Fibroblast of lung (primary cell): Measurements from ENCODE around the gene ELOVL4. TPM values are rescaled to one million over a fixed set of nuclear protein-coding genes. Genes with fewer than 3 reads are reported as not detected.

Source experiments
- DNase-seq, 2 donors: peaks; one replicate each; pipeline versions ENCODE4 v3.0.0 to v3.0.0-alpha.2; 2010; ENCODE audit warnings: low read depth in 2 of 2
- H2AFZ ChIP-seq: 2 replicates; pipeline ENCODE4 v1.5.1; 2012; ENCODE audit warnings: low read length, control low read depth, inconsistent platforms
- H3K27ac ChIP-seq: 2 replicates; pipeline ENCODE4 v1.5.1; 2011; ENCODE audit warnings: low read length, control low read depth; ENCODE audit not compliant: insufficient read depth
- H3K27me3 ChIP-seq: 2 replicates; pipeline ENCODE4 v1.5.1; 2011; ENCODE audit warnings: mild to moderate bottlenecking, low read length; ENCODE audit not compliant: control insufficient read depth, insufficient read depth
- H3K36me3 ChIP-seq: 2 replicates; pipeline ENCODE4 v1.5.1; 2011; ENCODE audit warnings: low read length; ENCODE audit not compliant: control insufficient read depth, insufficient read depth
- H3K4me1 ChIP-seq: 2 replicates; pipeline ENCODE4 v1.5.1; 2011; ENCODE audit warnings: low read length; ENCODE audit not compliant: control insufficient read depth, insufficient read depth; ENCODE audit errors: extremely low read depth
- H3K4me2 ChIP-seq: 2 replicates; pipeline ENCODE4 v1.5.1; 2011; ENCODE audit warnings: low read length, control low read depth; ENCODE audit not compliant: insufficient read depth; ENCODE audit errors: extremely low read depth
- H3K4me3 ChIP-seq, 4 experiments: fragments of 200-600 bp in 1 of 4; sonication (generic) in 1 of 4; replicated peaks in 1 of 4; 2 replicates each; pipeline ENCODE4 v1.5.1; 2011 to 2016; ENCODE audit warnings: low read length in 4 of 4, low read depth in 3 of 4, mild to moderate bottlenecking in 3 of 4, control low read depth in 2 of 4, inconsistent platforms in 1 of 4, mixed read lengths in 1 of 4; ENCODE audit not compliant: insufficient read depth in 1 of 4; ENCODE audit errors: control extremely low read depth in 1 of 4
- H3K79me2 ChIP-seq: 2 replicates; pipeline ENCODE4 v1.5.1; 2012; ENCODE audit warnings: mild to moderate bottlenecking, low read length, inconsistent platforms; ENCODE audit not compliant: control insufficient read depth, insufficient read depth
- H3K9ac ChIP-seq: 2 replicates; pipeline ENCODE4 v1.5.1; 2011; ENCODE audit warnings: mild to moderate bottlenecking, low read length, control low read depth; ENCODE audit not compliant: insufficient read depth
- H3K9me3 ChIP-seq: 2 replicates; pipeline ENCODE4 v1.5.1; 2012; ENCODE audit warnings: low read depth, low read length; ENCODE audit not compliant: control insufficient read depth, insufficient read depth
- H4K20me1 ChIP-seq: 2 replicates; pipeline ENCODE4 v1.5.1; 2011; ENCODE audit warnings: low read length; ENCODE audit not compliant: control insufficient read depth, insufficient read depth; ENCODE audit errors: extremely low read depth
- CTCF ChIP-seq, 2 donors: IDR thresholded peaks in 1 of 2; conservative IDR thresholded peaks in 1 of 2; 1 replicate in 1 of 2; 2 replicates in 1 of 2; pipeline ENCODE4 v1.5.1; 2011 to 2012; ENCODE audit warnings: low read length in 2 of 2, control low read depth in 1 of 2, inconsistent platforms in 1 of 2, low read depth in 1 of 2, mild to moderate bottlenecking in 1 of 2
- EZH2 ChIP-seq: IDR thresholded peaks from 2 replicates; pipeline ENCODE4 v1.5.1; 2012; ENCODE audit warnings: low read length, control low read depth, mild to moderate bottlenecking; ENCODE audit errors: missing control alignments
- polyA plus RNA-seq, 2 donors: library from polyadenylated mRNA; depleted of rRNA in 1 of 2; stranded (reverse) in 1 of 2; unstranded in 1 of 2; fragments of >200 nt; gene quantifications; 2 replicates each; pipeline ENCODE4 v1.2.1, GENCODE V29; 2011 to 2012; ENCODE audit warnings: missing spikeins in 1 of 2
- total RNA-seq: library from RNA; depleted of rRNA; stranded (reverse); fragments of >200 nt; gene quantifications from 2 replicates; pipeline ENCODE4 v1.2.1, GENCODE V29; 2014

The ELOVL4 gene
- total and polyA plus RNA-seq, 2 donors (not counting 1 experiment from before 2014, with no cell fraction given): 4.3 to 6.4 TPM

DNA sequence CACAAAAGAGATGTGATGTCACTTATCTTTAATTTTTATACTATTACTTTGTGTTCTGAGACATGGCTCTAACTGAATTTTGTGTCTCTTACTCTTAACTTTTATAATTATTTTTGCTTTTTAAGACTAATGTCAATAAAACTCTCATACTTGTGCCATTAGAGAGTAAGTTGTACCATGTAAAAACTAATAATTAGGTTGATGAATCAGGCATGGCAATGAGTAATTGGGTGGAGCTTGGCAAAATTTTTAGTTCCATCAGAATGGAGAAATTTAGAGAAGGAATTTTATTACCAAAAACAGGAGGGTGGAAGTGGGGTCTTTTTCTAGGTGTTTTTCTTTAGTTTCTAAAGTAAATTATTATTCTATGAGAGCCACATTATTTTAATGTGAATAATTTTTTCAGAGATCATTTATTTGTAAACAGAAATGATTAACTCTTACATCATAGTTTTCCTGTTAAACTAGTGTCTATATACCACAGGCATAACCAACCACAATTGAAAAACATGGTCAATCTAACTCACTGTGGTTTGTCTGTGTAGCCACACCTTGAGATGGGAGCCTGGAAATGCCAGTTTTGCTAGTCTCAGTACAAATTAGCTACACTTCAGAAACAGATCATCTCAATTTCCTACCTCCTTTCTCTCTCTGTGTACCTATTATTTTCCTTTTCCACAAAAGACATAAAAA lies 51.8 kb downstream of the ELOVL4 start:
- DNase-seq: peak in 1 of 2 donors; percentile 9
- TF ChIP-seq EZH2 (no peak), CTCF (conservative IDR thresholded peaks at IDR 0.05 in 1 of 2, IDR thresholded peaks at IDR 0.05 in 1 of 2; ENCODE audit: low read depth in 1 of 2, low read length in 2 of 2) (no peak)
- no peak overlapping the region for H3K27ac ChIP-seq
- H4K20me1 ChIP-seq: no peaks in the 10 kb centered on the region
- no peak overlapping the region for H3K4me2 ChIP-seq
- no peaks in the 10 kb centered on the region for H3K36me3 ChIP-seq
- H3K4me1 ChIP-seq: no peaks in the 10 kb centered on the region
- H3K9me3 ChIP-seq: no peaks in the 10 kb centered on the region
- no peaks in the 10 kb centered on the region for H3K79me2 ChIP-seq
- H3K4me3 ChIP-seq: no peak overlapping the region
- no peak overlapping the region for H3K9ac ChIP-seq
- H3K27me3 ChIP-seq: no peaks in the 10 kb centered on the region
- no peak overlapping the region for H2AFZ ChIP-seq

- no peak overlapping the region for H3K4me2 ChIP-seq
- peak; percentile 2 to 22 for DNase-seq
- H3K79me2 ChIP-seq: no peaks in the 10 kb centered on the region
- no peak for TF ChIP-seq EZH2
- no peak for TF ChIP-seq CTCF (conservative IDR thresholded peaks at IDR 0.05 in 1 of 2, IDR thresholded peaks at IDR 0.05 in 1 of 2; ENCODE audit: low read depth in 1 of 2, low read length in 2 of 2)
- H3K36me3 ChIP-seq: no peaks in the 10 kb centered on the region
- H3K27ac ChIP-seq: no peak overlapping the region
- no peaks in the 10 kb centered on the region for H3K4me1 ChIP-seq
- no peak overlapping the region for H3K4me3 ChIP-seq
- no peaks in the 10 kb centered on the region for H4K20me1 ChIP-seq
- no peaks in the 10 kb centered on the region for H3K9me3 ChIP-seq
- no peak overlapping the region for H3K9ac ChIP-seq
- H2AFZ ChIP-seq: no peak overlapping the region
- H3K27me3 ChIP-seq: no peaks in the 10 kb centered on the region
Measured at GRCh38 chr6:79894939-79895338, 52.4 kb downstream of the ELOVL4 start.

DNA sequence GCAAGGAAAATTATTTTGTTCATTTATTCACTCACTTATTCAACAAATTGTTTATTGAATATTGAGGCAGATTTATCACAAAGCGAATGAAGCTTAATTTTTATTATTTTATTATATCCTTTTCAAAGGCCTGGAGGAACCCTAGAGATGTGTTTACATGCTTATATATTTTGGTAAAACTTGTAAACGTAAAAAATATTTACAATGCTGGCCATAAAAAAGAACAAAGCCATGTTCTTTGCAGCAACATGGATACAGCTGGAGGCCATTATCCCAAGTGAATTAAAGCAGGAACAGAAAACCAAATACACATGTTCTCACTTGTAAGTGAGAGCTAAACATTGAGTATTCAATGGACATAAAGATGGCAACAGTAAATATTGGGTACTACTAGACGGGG lies 58.8 kb downstream of the ELOVL4 start:
- Histone ChIP-seq H3K4me1 (no peaks in the 10 kb centered on the region), H3K9me3 (no peaks in the 10 kb centered on the region), H3K36me3 (no peaks in the 10 kb centered on the region), H3K9ac (no peak overlapping the region), H4K20me1 (no peaks in the 10 kb centered on the region), H3K27ac (no peak overlapping the region), H2AFZ (no peak overlapping the region), H3K27me3 (no peaks in the 10 kb centered on the region), H3K79me2 (no peaks in the 10 kb centered on the region), H3K4me3 (no peak overlapping the region), H3K4me2 (no peak overlapping the region)
- DNase-seq: no peak
- no peak for TF ChIP-seq EZH2
- no peak for TF ChIP-seq CTCF (conservative IDR thresholded peaks at IDR 0.05 in 1 of 2, IDR thresholded peaks at IDR 0.05 in 1 of 2; ENCODE audit: low read depth in 1 of 2, low read length in 2 of 2)
